Natural killer cell treated with Interleukin-12 subunit alpha and Interleukin-12 subunit beta and Interleukin-15 and Interleukin-18, amount 100 ng/mL, for 72 hours (primary cell): ENCODE measurements around the gene NBEAL2. TPM values are rescaled to one million over a fixed set of nuclear protein-coding genes. Genes with fewer than 3 reads are reported as not detected.

ENCODE experiments used
- ATAC-seq, 2 donors: fragments of 150-1000 bp; cut with Tn5 transposase in 1 of 2; sonication (Bioruptor Pico), chemical (Tn5 transposase) in 1 of 2; 2 replicates each; pipeline ENCODE4 v1.10.0; 2021
- DNase-seq: peaks from one replicate; pipeline ENCODE4 v3.0.0; 2022; ENCODE audit warnings: low spot score
- H3K27ac Mint-ChIP-seq, 2 donors: 1 replicate in 1 of 2; 2 replicates in 1 of 2; pipeline ENCODE4 v1.8.0; 2022; ENCODE audit warnings: mixed read lengths in 2 of 2, mild to moderate bottlenecking in 1 of 2, moderate library complexity in 1 of 2
- H3K27me3 Mint-ChIP-seq, 2 donors: 1 replicate in 1 of 2; 2 replicates in 1 of 2; pipeline ENCODE4 v1.8.0; 2022; ENCODE audit warnings: mixed read lengths in 2 of 2
- H3K36me3 Mint-ChIP-seq: one replicate; pipeline ENCODE4 v1.8.0; 2022; ENCODE audit warnings: mixed read lengths
- H3K4me1 Mint-ChIP-seq, 2 donors: 1 replicate in 1 of 2; 2 replicates in 1 of 2; pipeline ENCODE4 v1.8.0; 2022; ENCODE audit warnings: low read depth in 2 of 2, mixed read lengths in 2 of 2, mild to moderate bottlenecking in 1 of 2
- H3K4me3 Mint-ChIP-seq: one replicate; pipeline ENCODE4 v1.8.0; 2022; ENCODE audit warnings: mixed read lengths
- H3K9me3 Mint-ChIP-seq: 2 replicates; pipeline ENCODE4 v1.8.0; 2022; ENCODE audit warnings: mixed read lengths
- total RNA-seq, 2 donors: library from RNA; stranded (reverse); gene quantifications; one replicate each; pipeline ENCODE4 v1.2.3, GENCODE V29; 2022

The NBEAL2 gene
- total RNA-seq, 2 donors from 2014 or later = 121 to 255 TPM

- Mint-ChIP-seq H3K9me3 (no peaks in the 10 kb centered on the region), H3K4me1 (peaks cover 81 to 88% of the 10 kb centered on the region in 2 donors), H3K27ac (peak overlapping the region; percentile 84 to 93), H3K27me3 (no peaks in the 10 kb centered on the region), H3K36me3 (peaks cover 7% of the 10 kb centered on the region), H3K4me3 (peak overlapping the region; percentile 89)
- no peak for DNase-seq
- no peak for ATAC-seq
Measured at GRCh38 chr3:46950177-46950576, 29.3 kb upstream of the NBEAL2 start.

- no peak for ATAC-seq
Measured at GRCh38 chr3:46950650-46951241, 28.7 kb upstream of the NBEAL2 start.

GRCh38 chr3:46952813-46953212, 26.7 kb upstream of the NBEAL2 start:
- ATAC-seq (no peak), DNase-seq (no peak)
- peak overlapping the region; percentile 79 for H3K4me3 Mint-ChIP-seq
- peak overlapping the region; percentile 80 to 87 for H3K27ac Mint-ChIP-seq
- H3K27me3 Mint-ChIP-seq = no peaks in the 10 kb centered on the region
- peaks cover 79% of the 10 kb centered on the region in 2 donors for H3K4me1 Mint-ChIP-seq
- no peaks in the 10 kb centered on the region for H3K9me3 Mint-ChIP-seq
- no peaks in the 10 kb centered on the region for H3K36me3 Mint-ChIP-seq

More at GRCh38 chr3:46950650-46951241, 28.7 kb upstream of the NBEAL2 start:
- no peak for DNase-seq
- Mint-ChIP-seq H3K27me3 (no peaks in the 10 kb centered on the region), H3K4me1 (peaks cover 81 to 88% of the 10 kb centered on the region in 2 donors), H3K27ac (peak overlapping the region in 1 of 2 donors; percentile 93), H3K4me3 (peak overlapping the region; percentile 89), H3K9me3 (no peaks in the 10 kb centered on the region), H3K36me3 (peaks cover 6% of the 10 kb centered on the region)

GRCh38 chr3:46953234-46954010, 26.0 kb upstream of the NBEAL2 start:
- peaks cover 78 to 79% of the 10 kb centered on the region in 2 donors for H3K4me1 Mint-ChIP-seq
- DNase-seq (no peak), ATAC-seq (peak; percentile 66 to 70)
- H3K27ac Mint-ChIP-seq = peak overlapping the region; percentile 80 to 87
- H3K4me3 Mint-ChIP-seq = peak overlapping the region; percentile 79
- no peaks in the 10 kb centered on the region for H3K36me3 Mint-ChIP-seq
- no peaks in the 10 kb centered on the region for H3K27me3 Mint-ChIP-seq
- H3K9me3 Mint-ChIP-seq = no peaks in the 10 kb centered on the region

- Mint-ChIP-seq H3K27me3 (no peaks in the 10 kb centered on the region), H3K27ac (peak overlapping the region; percentile 80 to 87), H3K9me3 (no peaks in the 10 kb centered on the region), H3K4me1 (peaks cover 78 to 79% of the 10 kb centered on the region in 2 donors), H3K36me3 (no peaks in the 10 kb centered on the region), H3K4me3 (peak overlapping the region; percentile 79)
- no peak for DNase-seq
- ATAC-seq = no peak
Measured at GRCh38 chr3:46954178-46954577, 25.3 kb upstream of the NBEAL2 start.

- no peaks in the 10 kb centered on the region for H3K27me3 Mint-ChIP-seq
- H3K4me1 Mint-ChIP-seq = peaks cover 80 to 84% of the 10 kb centered on the region in 2 donors
- no peaks in the 10 kb centered on the region for H3K36me3 Mint-ChIP-seq
- H3K27ac Mint-ChIP-seq = peak overlapping the region; percentile 80 to 87
- H3K9me3 Mint-ChIP-seq = no peaks in the 10 kb centered on the region
- ATAC-seq = no peak
- H3K4me3 Mint-ChIP-seq = peak overlapping the region; percentile 79
- no peak for DNase-seq
Measured at GRCh38 chr3:46955157-46955556, 24.3 kb upstream of the NBEAL2 start.

- peak; percentile 57 to 70 for ATAC-seq
- no peak for DNase-seq
- no peaks in the 10 kb centered on the region for H3K36me3 Mint-ChIP-seq
- H3K9me3 Mint-ChIP-seq = no peaks in the 10 kb centered on the region
- H3K27ac Mint-ChIP-seq = peak overlapping the region; percentile 80 to 87
- no peaks in the 10 kb centered on the region for H3K27me3 Mint-ChIP-seq
- H3K4me3 Mint-ChIP-seq = peak overlapping the region; percentile 79
- H3K4me1 Mint-ChIP-seq = peaks cover 83 to 90% of the 10 kb centered on the region in 2 donors
Measured at GRCh38 chr3:46955801-46956259, 23.6 kb upstream of the NBEAL2 start.

GRCh38 chr3:46957092-46957820, 22.2 kb upstream of the NBEAL2 start:
- Mint-ChIP-seq H3K27me3 (no peaks in the 10 kb centered on the region), H3K4me1 (peaks cover 84 to 95% of the 10 kb centered on the region in 2 donors), H3K27ac (peak overlapping the region; percentile 80 to 87), H3K36me3 (no peaks in the 10 kb centered on the region), H3K9me3 (no peaks in the 10 kb centered on the region), H3K4me3 (peak overlapping the region; percentile 79)
- no peak for ATAC-seq
- no peak for DNase-seq

GRCh38 chr3:46958467-46959160, 20.9 kb upstream of the NBEAL2 start:
- Mint-ChIP-seq H3K9me3 (no peaks in the 10 kb centered on the region), H3K27me3 (no peaks in the 10 kb centered on the region), H3K4me3 (peak overlapping the region; percentile 85), H3K4me1 (peaks cover 77 to 90% of the 10 kb centered on the region in 2 donors), H3K27ac (peak overlapping the region; percentile 77 to 84), H3K36me3 (no peaks in the 10 kb centered on the region)
- no peak for DNase-seq
- no peak for ATAC-seq

GRCh38 chr3:46959161-46959511, 20.3 kb upstream of the NBEAL2 start:
- no peaks in the 10 kb centered on the region for H3K9me3 Mint-ChIP-seq
- no peaks in the 10 kb centered on the region for H3K36me3 Mint-ChIP-seq
- peak overlapping the region; percentile 85 for H3K4me3 Mint-ChIP-seq
- peaks cover 72 to 85% of the 10 kb centered on the region in 2 donors for H3K4me1 Mint-ChIP-seq
- DNase-seq = no peak
- no peaks in the 10 kb centered on the region for H3K27me3 Mint-ChIP-seq
- peak overlapping the region; percentile 77 to 84 for H3K27ac Mint-ChIP-seq
- peak; percentile 64 to 69 for ATAC-seq

GRCh38 chr3:46960081-46960701, 19.3 kb upstream of the NBEAL2 start:
- DNase-seq = no peak
- peaks cover 66 to 77% of the 10 kb centered on the region in 2 donors for H3K4me1 Mint-ChIP-seq
- no peaks in the 10 kb centered on the region for H3K9me3 Mint-ChIP-seq
- H3K27ac Mint-ChIP-seq = peak overlapping the region; percentile 77 to 84
- ATAC-seq = peak; percentile 58 to 70
- peak overlapping the region; percentile 85 for H3K4me3 Mint-ChIP-seq
- H3K27me3 Mint-ChIP-seq = no peaks in the 10 kb centered on the region
- H3K36me3 Mint-ChIP-seq = no peaks in the 10 kb centered on the region

GRCh38 chr3:46960835-46961234, 18.6 kb upstream of the NBEAL2 start:
- Mint-ChIP-seq H3K9me3 (no peaks in the 10 kb centered on the region), H3K27me3 (no peaks in the 10 kb centered on the region), H3K4me3 (peak overlapping the region; percentile 85), H3K27ac (peak overlapping the region; percentile 77 to 84), H3K4me1 (peaks cover 66 to 77% of the 10 kb centered on the region in 2 donors), H3K36me3 (no peaks in the 10 kb centered on the region)
- ATAC-seq (no peak), DNase-seq (no peak)

GRCh38 chr3:46962427-46962826, 17.0 kb upstream of the NBEAL2 start:
- H3K27ac Mint-ChIP-seq = peak overlapping the region in 1 of 2 donors; percentile 8

More at GRCh38 chr3:46962427-46962826, 17.0 kb upstream of the NBEAL2 start:
- ATAC-seq (no peak), DNase-seq (no peak)
- no peak overlapping the region for H3K4me3 Mint-ChIP-seq
- H3K9me3 Mint-ChIP-seq = no peaks in the 10 kb centered on the region
- H3K27me3 Mint-ChIP-seq = no peaks in the 10 kb centered on the region
- H3K36me3 Mint-ChIP-seq = no peaks in the 10 kb centered on the region
- H3K4me1 Mint-ChIP-seq = peaks cover 72 to 77% of the 10 kb centered on the region in 2 donors
